ENCODE measurements around the gene NCK1. TPM values are rescaled to one million over a fixed set of nuclear protein-coding genes. Genes with fewer than 3 reads are reported as not detected.
A peak's percentile ranks its signal among the peaks of the same experiment; 100 is the strongest.
"Not testable (repeated sequence)": the region's sequence is repeated elsewhere in the genome, so short reads cannot be mapped to it uniquely, and the experiment has no call there.

Gene NCK1
- total RNA-seq, 1 donor = 42.6 TPM

DNA sequence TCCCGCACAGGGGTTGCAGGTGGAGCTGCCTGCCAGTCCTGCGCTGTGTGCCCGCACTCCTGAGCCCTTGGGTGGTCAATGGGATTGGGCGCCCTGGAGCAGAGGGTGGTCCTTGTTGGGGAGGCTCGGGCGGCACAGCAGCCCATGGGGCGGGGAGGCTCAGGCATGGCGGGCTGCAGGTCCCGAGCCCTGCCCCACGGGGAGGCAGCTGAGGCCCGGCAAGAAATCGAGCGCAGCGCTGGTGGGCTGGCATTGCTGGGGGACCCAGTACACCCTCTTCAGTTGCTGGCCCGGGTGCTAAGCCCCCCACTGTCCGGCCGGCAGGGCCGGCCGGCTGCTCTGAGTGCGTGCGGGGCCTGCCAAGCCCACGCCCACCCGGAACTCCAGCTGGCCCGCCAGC lies 27.9 kb downstream of the NCK1 start:
- H3K4me3 ChIP-seq (ENCODE audit: low read depth, low read length) = no peak overlapping the region
- DNase-seq (ENCODE audit: low read depth) = no peak
- TF ChIP-seq, protein P1, sequence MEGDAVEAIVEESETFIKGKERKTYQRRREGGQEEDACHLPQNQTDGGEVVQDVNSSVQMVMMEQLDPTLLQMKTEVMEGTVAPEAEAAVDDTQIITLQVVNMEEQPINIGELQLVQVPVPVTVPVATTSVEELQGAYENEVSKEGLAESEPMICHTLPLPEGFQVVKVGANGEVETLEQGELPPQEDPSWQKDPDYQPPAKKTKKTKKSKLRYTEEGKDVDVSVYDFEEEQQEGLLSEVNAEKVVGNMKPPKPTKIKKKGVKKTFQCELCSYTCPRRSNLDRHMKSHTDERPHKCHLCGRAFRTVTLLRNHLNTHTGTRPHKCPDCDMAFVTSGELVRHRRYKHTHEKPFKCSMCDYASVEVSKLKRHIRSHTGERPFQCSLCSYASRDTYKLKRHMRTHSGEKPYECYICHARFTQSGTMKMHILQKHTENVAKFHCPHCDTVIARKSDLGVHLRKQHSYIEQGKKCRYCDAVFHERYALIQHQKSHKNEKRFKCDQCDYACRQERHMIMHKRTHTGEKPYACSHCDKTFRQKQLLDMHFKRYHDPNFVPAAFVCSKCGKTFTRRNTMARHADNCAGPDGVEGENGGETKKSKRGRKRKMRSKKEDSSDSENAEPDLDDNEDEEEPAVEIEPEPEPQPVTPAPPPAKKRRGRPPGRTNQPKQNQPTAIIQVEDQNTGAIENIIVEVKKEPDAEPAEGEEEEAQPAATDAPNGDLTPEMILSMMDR (IDR thresholded peaks at IDR 0.05; ENCODE audit: insufficient read depth, low read length) = no peak

GRCh38 chr3:136891934-136892855 lies 30.2 kb downstream of the NCK1 start:
- TF ChIP-seq, protein P1 (IDR thresholded peaks at IDR 0.05; ENCODE audit: insufficient read depth, low read length) = no peak
- no peak overlapping the region for H3K4me3 ChIP-seq (ENCODE audit: low read depth, low read length)
- DNase-seq (ENCODE audit: low read depth) = no peak

DNA sequence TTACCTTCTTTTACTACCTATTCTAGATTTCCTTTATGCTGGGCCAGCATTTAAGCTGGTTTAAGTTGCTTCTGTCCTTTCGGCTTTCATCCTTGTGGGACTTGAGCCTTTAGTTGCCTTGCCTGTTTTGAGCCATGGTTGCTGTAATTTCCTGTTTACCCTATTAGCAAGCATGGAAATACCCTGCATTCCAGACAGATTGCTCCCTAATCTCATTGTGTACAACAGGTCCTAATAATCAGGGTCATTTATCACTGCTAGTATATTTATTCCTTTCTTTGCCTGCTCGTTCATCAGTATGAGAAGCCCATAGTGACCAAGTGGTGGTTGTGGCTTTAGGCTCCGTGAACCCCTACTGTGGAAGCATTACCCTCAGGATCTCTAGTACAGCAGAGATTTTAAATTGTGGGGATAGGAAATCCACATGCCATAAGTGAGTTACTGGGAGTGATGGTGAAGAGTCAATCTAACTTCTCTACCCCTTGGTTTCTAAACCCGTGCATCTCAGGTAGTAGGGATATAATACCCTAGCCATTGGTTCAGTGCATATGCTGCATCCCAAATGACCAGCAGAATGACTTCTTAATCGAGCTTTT lies 31.9 kb downstream of the NCK1 start:
- DNase-seq (ENCODE audit: low read depth) = peak; percentile 59
- no peak overlapping the region for H3K4me3 ChIP-seq (ENCODE audit: low read depth, low read length)
- TF ChIP-seq, protein P1 (IDR thresholded peaks at IDR 0.05; ENCODE audit: insufficient read depth, low read length) = no peak

DNA sequence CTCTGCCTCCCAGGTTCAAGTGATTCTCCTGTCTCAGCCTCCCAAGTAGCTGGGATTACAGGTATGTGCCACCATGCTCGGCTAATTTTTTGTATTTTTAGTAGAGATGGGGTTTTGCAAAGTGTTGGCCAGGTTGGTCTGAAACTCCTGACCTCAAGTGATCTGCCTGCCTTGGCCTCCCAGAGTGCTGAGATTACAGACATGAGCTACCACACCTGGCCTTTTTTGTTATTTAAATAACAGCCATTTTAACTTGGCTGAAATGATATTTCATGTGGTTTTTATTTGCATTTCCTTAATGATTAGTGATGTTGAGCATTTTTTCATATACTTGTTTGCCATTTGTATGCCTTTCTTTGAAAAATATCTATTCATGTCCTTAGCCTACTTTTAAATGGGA lies 35.2 kb downstream of the NCK1 start:
- H3K4me3 ChIP-seq (ENCODE audit: low read depth, low read length); DNase-seq (ENCODE audit: low read depth): not testable (repeated sequence)

- no peak overlapping the region for H3K4me3 ChIP-seq (ENCODE audit: low read depth, low read length)
- TF ChIP-seq, protein P1 (IDR thresholded peaks at IDR 0.05; ENCODE audit: insufficient read depth, low read length) = no peak
- no peak for DNase-seq (ENCODE audit: low read depth)
Measured at GRCh38 chr3:136898549-136898948, 36.5 kb downstream of the NCK1 start.

DNA sequence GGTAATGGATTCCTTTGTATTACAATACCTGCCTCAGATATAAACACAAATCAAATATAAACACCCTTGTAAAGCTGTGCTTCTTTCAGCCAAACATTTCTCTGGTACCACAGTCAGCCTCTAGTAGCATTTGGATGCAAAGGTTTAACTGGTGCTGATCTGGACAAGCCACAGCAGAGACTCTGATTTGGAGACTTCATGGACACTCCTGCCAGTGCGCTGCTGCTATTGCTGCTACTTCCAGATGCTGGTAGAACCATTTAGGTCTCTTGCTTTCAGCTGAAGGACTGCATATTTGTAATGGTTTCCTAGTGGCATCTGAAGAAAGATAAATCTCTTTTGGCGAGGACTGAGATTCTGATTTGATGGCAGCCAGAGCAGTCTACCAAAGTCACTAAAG lies 36.9 kb downstream of the NCK1 start:
- no peak overlapping the region for H3K4me3 ChIP-seq (ENCODE audit: low read depth, low read length)
- peak; percentile 15 for DNase-seq (ENCODE audit: low read depth)
- TF ChIP-seq, protein P1 (IDR thresholded peaks at IDR 0.05; ENCODE audit: insufficient read depth, low read length) = no peak

GRCh38 chr3:136899622-136900158 lies 37.7 kb downstream of the NCK1 start:
- DNase-seq (ENCODE audit: low read depth) = peak; percentile 53
- H3K4me3 ChIP-seq (ENCODE audit: low read depth, low read length) = no peak overlapping the region
- TF ChIP-seq, protein P1 (IDR thresholded peaks at IDR 0.05; ENCODE audit: insufficient read depth, low read length) = no peak

GRCh38 chr3:136900694-136901093 lies 38.7 kb downstream of the NCK1 start:
- not testable (repeated sequence) for H3K4me3 ChIP-seq (ENCODE audit: low read depth, low read length); DNase-seq (ENCODE audit: low read depth)
